HG03520 (cell line): Measurements from ENCODE around the gene CTF1.
"Not testable (repeated sequence)": the region's sequence is repeated elsewhere in the genome, so short reads cannot be mapped to it uniquely, and the experiment has no call there.

ENCODE experiments used
- ATAC-seq: cut with Tn5 transposase; IDR thresholded peaks from one replicate; pipeline ENCODE4 v1.9.1; 2021; ENCODE audit warnings: mild to moderate bottlenecking, moderate library complexity; ENCODE audit not compliant: unreplicated experiment

The CTF1 gene

DNA sequence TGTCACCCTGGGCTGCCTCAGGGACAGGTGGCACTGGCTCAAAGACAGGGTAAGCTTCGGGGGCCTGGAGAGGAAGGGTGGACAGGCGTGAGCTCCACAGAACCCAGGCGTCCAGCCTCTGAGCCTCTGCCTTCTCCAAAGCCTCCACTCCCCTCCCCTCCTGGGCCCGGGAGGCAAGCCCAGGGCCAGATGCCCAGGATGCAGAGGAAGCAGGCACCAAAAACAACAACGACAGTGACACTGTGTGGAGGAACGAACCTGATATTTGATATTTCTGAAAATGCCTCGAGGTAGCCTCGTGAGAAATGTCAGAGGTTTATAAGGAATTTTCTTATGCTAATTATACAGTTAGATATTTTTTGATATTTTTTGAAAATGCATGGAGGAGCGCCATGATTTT, 8.5 kb upstream of the CTF1 start:
- no peak for ATAC-seq

GRCh38 chr16:30888856-30889499, 7.4 kb upstream of the CTF1 start:
- ATAC-seq: no peak

DNA sequence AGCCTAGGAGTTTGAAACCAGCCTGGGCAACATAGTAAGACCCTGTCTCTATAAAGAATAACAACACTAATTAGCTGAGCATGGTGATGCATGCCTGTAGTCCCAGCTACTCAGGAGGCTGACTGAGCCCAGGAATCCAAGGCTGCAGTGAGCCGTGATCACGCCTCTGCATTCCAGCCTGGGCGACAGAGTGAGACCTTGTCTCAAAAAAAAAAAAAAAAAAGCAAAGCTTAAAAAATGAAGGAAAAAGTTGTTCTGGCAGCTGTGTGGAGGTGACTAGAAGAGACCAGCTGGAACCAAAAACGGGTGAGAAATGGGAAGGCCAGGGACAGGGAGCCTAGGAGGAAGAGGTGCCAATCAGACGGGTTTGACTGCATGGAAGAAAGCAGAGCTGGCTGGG, 6.7 kb upstream of the CTF1 start:
- no peak for ATAC-seq

GRCh38 chr16:30891043-30891823, 5.2 kb upstream of the CTF1 start:
- not testable (repeated sequence) for ATAC-seq

DNA sequence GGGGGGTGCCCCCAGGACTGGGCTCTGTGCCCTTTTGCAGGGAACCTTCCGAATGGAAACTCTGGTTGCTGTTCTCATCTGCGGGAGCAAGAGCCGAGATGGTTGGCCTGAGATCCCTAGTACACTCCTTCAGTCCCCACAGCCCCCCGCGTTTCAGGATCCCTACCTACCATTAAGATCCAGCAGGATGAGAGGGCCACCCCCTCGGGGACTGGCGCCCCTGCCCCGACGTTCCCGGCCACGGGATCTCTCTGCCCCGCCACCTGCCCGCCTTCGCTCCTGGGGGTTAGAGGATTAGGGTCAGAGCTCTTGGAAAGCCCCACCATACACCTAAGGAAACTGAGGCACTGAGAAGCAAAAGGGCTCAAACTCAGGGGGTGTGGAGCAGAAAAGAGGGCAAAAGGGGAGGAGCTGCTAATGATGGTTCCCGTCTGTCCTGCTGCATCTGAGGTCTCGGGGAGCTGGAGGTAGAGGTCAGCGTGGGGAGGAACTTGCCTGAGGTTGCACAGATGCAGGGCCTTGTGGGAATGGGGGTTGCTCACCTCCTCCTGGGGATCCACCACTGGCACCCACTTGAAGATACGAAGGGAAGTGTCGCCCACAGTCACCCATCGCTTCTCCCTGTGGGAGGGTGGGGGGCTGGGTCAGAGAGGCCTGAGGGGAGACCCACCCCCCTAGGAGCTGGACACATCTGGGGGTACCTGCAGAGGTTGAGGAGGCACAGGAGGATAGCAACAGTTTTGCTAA, 3.6 kb upstream of the CTF1 start:
- ATAC-seq: no peak

GRCh38 chr16:30893417-30893743, 3.0 kb upstream of the CTF1 start:
- peak; percentile 5 for ATAC-seq

- peak; percentile 60 for ATAC-seq
Observed at GRCh38 chr16:30893744-30894539, 2.5 kb upstream of the CTF1 start, which contains the start of gene BCL7C. Gene BCL7C, minus strand, starts transcription at chr16:30894077. Its CDS starts 133 bp downstream, at chr16:30893944.

DNA sequence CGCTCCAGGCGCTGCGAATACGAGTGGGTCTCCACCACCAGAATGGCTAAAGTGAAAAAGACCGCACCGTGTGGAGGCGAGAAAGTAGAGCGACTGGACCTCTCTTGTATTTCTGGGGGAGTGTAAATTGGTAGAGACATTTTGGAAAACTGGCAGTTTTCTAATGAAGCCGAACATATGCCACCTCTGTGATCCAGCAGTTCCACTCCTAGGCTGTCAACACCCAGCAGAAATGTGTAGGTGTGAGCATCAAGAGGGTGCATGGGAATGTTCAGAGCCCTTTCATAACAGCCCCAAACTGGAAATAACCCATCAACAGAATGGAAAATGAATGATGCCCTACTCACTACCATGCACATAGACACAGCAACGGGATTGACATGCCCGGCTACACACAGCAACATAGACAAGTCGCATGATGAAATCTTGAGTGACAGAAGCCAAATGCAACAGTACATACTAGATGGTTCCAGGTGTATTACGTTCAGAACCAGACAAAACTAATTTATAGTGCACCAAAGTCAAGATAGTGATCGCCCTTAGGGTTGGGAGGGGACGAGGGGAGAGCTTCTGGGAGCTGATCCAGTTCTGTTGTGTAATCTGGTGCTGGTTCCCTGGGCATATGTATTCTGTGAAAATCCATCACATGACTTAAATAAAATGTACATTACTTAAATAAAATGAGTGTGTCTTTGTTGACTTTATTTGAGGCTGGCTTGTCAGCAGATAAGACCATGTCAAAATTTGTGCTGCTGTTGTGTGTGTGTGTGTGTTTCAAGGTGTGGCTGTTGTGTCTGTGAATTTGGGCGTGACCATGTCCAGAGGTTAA, 1.7 kb upstream of the CTF1 start:
- no peak for ATAC-seq

DNA sequence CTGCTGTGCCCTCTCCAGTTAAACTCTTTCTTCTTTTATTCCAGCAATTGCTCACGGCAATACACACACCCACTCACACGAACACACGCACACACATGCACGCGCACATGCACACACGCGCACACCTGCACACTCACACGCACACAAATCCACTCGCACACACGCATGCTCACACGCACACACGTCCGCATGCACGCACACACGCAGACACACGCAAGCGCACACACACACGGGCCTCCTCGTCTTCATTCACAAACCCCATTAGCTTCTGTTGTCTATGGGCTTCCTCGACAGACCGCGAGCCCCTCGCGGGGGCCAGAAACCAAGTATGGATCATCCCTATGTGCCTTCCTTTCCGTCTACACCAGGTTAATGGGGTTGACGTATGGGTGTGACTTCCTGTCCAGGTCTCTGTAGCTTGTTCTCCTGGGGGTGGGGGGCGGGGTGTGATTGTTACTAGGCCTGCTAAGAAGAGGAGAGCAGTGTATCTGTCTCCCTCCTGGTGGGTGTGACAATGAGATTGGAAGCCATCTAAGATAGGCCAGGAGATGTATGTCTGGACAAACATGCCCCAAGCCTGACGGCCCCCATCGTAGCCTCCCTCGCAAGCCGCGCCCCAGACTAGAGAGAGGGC, 670 bp upstream of the CTF1 start:
- ATAC-seq: no peak

DNA sequence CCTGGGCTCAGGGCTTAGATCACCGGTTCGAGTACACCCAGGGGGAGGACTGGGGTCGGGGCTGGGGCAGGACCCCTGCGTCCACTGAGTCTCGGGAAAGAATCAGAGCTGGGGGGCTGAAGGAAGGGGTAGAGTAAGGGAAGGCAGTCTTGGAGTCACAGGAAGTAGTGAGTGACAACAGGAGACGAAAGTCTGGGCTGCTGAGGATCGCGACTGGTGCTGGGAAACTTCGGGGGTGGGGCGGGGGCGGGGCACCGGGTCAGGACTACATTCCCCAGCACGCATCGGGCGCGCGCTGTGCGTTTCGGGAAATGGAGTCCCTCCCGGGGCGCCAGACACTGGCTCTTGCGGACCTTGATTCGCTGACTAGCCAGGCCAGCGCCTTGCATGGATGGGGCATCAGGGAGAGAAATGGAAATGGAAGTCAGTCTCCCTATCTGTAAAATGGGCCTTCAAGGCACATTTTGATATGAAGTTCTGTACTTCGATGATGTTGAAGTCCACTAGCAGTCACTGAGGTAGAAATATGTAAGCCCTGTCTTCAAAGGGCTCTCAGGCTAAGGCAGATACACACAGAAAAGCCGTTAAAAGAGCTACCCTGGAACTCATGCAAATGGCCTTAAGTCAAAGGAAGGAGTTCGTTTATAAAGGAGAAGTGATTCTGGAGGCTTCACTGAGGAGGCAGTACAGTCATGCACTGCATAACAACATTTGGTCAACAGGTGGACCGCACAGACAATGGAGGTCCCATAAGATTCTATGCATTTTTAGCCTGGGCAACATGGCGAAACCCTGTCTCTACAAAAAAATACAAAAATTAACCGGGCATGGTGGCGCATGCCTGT, 697 bp downstream of the CTF1 start:
- ATAC-seq: no peak

DNA sequence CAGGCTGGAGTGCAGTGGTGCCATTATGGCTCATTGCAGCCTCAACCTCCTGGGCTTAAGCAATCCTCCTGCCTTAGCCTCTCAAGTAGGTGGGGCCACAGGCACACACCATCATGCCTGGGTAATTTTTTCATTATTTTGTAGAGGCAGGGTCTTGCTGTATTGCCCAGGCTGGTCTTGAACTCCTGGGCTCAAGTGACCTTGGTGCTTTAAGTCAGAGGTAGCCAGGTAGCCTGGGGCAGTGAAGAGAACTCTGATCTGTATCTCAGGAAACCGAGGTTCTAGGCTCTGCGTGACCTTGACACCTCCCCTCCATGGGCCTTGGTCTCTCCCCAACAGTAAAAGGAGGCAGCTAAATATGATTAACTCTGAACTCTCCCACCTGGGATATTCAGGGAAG, 3.4 kb downstream of the CTF1 start:
- no peak for ATAC-seq

DNA sequence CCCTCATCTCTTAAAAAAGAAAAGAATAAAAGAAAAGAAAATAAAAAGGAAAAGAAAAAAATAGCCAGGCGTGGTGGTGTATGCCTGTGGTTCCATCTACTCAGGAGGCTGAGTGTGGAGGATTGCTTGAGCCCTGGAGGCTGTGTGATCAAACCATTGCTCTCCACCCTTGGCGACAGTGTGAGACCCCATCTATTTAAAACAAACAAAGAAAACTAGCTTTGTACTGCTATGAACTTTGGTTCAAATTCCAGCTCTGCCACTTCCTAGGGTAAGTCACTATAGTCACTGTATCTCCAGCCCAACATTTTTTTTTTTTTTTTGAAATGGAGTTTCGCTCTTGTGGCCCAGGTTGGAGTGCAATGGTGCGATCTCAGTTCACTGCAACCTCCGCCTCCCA, 4.2 kb downstream of the CTF1 start:
- ATAC-seq: no peak

DNA sequence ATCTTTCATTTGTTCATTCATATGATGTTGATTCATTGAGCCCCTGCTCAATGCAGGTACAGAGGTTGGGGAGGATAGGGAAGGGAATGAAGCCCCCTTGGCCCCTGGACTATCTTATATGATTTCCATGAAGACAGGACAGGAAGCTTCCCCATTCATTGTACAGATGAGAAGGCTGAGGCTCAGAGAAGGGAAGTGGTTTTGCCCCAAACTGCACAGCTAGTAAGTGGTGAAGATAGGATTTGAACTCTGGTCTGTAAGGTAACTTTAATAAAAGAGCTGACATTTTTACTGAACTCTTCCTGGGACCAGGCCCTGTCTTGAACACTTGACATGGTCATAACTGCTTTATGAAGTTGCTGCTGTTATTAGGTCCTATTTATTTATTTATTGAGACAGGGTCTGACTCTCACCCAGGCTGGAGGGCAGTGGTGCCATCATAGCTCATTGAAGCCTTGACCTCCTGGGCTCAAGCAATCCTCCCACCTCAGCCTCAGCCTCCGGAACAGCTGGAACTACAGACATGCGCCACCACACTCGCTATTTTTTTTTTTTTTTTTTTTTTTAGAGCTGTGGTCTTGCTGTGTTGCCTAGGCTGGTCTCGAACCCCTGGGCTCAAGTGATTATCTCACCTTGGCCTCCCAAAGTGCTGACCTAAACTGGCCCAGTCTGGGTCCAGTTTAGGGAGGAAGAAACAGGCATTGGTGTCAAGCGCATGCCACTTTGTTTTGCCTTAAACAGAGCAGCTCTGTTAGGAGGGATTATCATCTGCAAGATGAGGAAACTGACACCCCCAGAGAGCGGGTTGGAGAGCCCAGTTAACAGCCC, 5.0 kb downstream of the CTF1 start:
- no peak for ATAC-seq

DNA sequence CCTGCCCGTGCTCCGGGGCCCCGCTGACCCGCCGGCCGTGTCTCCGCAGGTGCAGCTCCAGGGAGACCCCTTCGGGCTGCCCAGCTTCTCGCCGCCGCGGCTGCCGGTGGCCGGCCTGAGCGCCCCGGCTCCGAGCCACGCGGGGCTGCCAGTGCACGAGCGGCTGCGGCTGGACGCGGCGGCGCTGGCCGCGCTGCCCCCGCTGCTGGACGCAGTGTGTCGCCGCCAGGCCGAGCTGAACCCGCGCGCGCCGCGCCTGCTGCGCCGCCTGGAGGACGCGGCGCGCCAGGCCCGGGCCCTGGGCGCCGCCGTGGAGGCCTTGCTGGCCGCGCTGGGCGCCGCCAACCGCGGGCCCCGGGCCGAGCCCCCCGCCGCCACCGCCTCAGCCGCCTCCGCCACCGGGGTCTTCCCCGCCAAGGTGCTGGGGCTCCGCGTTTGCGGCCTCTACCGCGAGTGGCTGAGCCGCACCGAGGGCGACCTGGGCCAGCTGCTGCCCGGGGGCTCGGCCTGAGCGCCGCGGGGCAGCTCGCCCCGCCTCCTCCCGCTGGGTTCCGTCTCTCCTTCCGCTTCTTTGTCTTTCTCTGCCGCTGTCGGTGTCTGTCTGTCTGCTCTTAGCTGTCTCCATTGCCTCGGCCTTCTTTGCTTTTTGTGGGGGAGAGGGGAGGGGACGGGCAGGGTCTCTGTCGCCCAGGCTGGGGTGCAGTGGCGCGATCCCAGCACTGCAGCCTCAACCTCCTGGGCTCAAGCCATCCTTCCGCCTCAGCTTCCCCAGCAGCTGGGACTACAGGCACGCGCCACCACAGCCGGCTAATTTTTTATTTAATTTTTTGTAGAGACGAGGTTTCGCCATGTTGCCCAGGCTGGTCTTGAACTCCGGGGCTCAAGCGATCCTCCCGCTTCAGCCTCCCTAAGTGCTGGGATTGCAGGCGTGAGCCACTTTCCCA, 5.9 kb downstream of the CTF1 start:
- ATAC-seq: peak; percentile 50

GRCh38 chr16:30903002-30903401, 6.6 kb downstream of the CTF1 start:
- ATAC-seq: no peak

GRCh38 chr16:30903596-30903995, 7.2 kb downstream of the CTF1 start:
- ATAC-seq: no peak
